Right atrium auricular region (tissue), 2 donors: ENCODE measurements around the gene C16orf74. TPM values are rescaled to one million over a fixed set of nuclear protein-coding genes. Genes with fewer than 3 reads are reported as not detected.

ENCODE experiments used
- DNase-seq: peaks from one replicate; pipeline ENCODE4 v3.0.0-alpha.2; 2019; ENCODE audit warnings: low spot score
- H3K27ac ChIP-seq, 2 donors: fragments of 200-600 bp; sonication (generic); 1 replicate in 1 of 2; 2 replicates in 1 of 2; pipeline ENCODE4 v1.5.1; 2016 to 2019
- H3K27me3 ChIP-seq, 2 donors: fragments of 200-600 bp; sonication (generic); one replicate each; pipeline versions ENCODE4 v1.5.1 to v1.6.0; 2017 to 2019
- H3K36me3 ChIP-seq: fragments of 200-600 bp; sonication (generic); one replicate; pipeline ENCODE4 v1.5.1; 2016
- H3K4me1 ChIP-seq, 2 donors: fragments of 200-600 bp; sonication (generic); one replicate each; pipeline versions ENCODE4 v1.5.1 to v1.6.0; 2017 to 2019
- H3K4me3 ChIP-seq, 2 donors: fragments of 200-600 bp; sonication (generic); 1 replicate in 1 of 2; 2 replicates in 1 of 2; pipeline ENCODE4 v1.5.1; 2017 to 2019; ENCODE audit warnings: mild to moderate bottlenecking in 1 of 2, moderate library complexity in 1 of 2
- H3K9me3 ChIP-seq, 2 donors: fragments of 200-600 bp; sonication (generic); one replicate each; pipeline ENCODE4 v1.5.1; 2019
- total RNA-seq, 2 donors: library from RNA; depleted of rRNA; stranded (reverse); fragments of >200 nt; gene quantifications; one replicate each; pipeline ENCODE4 v1.1.0, GENCODE V29; 2016
- TF ChIP-seq, protein P1 (sequence below), 2 donors: fragments of 200-600 bp; sonication (generic); IDR thresholded peaks; one replicate each; pipeline ENCODE4 v1.5.1; 2019; ENCODE audit warnings: antibody characterized with exemption in 2 of 2

Gene C16orf74
- total RNA-seq, 2 donors from 2014 or later, result 0.79 to 1.4 TPM

DNA sequence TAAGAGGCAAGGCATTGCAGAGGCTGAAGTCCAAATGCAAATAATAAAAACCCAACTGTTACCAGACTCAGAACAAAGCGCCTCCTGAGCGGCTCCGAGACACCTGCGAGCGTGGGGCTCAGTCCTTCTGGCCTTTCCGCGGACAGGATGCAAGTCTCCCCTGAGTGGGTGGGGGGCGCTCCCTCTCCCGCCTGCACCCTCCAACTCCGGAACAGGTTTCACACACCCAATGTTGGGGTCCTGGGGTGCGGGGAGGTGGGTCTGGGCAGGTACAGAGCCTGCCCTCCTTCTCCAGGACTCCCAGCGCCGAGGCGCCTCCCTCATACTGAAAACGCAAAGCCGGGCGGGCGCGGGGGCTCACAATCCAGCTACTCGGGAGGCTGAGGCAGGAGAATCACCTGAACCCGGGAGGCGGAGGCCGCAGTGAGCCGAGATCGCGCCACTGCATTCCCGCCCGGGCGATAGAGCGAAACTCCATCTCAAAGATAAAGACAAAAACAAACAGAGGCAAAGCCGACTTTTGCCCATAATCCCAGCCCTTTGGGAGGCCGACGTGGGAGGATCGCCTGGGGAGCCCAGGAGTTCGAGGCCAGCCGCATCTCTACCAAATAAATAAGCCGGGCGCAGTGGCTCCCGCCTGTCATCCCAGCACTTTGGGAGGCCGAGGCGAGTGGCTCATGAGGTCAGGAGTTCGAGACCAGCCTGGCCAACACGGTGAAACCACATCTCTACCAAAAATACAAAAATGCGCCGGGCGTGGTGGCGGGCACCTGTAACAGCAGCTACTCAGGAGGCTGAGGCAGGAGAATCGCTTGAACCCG lies 63.0 kb downstream of the C16orf74 start:
- Histone ChIP-seq H3K4me1 (peaks cover 0 to 17% of the 10 kb centered on the region in 2 donors), H3K36me3 (no peaks in the 10 kb centered on the region), H3K27ac (no peak overlapping the region), H3K27me3 (no peaks in the 10 kb centered on the region), H3K9me3 (no peaks in the 10 kb centered on the region), H3K4me3 (peak overlapping the region; percentile 48 to 62)
- no peak for DNase-seq
- TF ChIP-seq, protein P1, sequence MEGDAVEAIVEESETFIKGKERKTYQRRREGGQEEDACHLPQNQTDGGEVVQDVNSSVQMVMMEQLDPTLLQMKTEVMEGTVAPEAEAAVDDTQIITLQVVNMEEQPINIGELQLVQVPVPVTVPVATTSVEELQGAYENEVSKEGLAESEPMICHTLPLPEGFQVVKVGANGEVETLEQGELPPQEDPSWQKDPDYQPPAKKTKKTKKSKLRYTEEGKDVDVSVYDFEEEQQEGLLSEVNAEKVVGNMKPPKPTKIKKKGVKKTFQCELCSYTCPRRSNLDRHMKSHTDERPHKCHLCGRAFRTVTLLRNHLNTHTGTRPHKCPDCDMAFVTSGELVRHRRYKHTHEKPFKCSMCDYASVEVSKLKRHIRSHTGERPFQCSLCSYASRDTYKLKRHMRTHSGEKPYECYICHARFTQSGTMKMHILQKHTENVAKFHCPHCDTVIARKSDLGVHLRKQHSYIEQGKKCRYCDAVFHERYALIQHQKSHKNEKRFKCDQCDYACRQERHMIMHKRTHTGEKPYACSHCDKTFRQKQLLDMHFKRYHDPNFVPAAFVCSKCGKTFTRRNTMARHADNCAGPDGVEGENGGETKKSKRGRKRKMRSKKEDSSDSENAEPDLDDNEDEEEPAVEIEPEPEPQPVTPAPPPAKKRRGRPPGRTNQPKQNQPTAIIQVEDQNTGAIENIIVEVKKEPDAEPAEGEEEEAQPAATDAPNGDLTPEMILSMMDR (IDR thresholded peaks at IDR 0.05), result no peak

DNA sequence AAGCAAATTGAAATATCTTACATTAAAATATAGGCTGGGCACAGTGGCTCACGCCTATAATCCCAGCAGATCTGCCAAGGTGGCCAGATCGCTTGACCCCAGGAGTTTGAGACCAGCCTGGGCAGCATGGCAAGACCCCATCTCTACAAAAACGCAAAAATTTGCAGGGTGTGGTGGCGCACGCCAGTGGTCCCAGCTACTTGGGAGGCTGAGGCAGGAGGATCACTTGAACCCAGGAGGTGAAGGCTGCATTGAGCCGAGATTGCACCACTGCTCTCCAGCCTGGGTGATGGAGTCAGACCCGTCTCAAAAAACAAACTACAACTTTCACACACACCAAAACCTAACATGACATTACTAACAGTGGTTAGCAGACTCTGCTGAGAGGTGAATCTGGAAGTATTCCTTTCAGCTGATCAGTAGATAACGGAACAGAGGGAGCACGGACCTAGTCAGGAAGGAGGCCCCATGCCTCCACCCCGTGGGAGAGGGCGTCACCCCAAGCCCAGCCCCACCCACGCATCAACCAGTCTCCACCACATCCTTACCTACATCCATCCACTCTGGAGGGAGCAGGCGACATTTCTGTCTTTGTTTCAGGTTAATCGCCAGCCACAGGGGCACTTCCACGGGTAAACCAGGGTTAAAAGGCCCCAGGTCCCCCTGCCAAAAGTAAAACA lies 63.8 kb downstream of the C16orf74 start:
- Histone ChIP-seq H3K4me1 (peaks cover 0 to 17% of the 10 kb centered on the region in 2 donors), H3K4me3 (no peak overlapping the region), H3K27me3 (no peaks in the 10 kb centered on the region), H3K36me3 (no peaks in the 10 kb centered on the region), H3K27ac (no peak overlapping the region), H3K9me3 (no peaks in the 10 kb centered on the region)
- TF ChIP-seq, protein P1 (IDR thresholded peaks at IDR 0.05), result no peak
- no peak for DNase-seq

DNA sequence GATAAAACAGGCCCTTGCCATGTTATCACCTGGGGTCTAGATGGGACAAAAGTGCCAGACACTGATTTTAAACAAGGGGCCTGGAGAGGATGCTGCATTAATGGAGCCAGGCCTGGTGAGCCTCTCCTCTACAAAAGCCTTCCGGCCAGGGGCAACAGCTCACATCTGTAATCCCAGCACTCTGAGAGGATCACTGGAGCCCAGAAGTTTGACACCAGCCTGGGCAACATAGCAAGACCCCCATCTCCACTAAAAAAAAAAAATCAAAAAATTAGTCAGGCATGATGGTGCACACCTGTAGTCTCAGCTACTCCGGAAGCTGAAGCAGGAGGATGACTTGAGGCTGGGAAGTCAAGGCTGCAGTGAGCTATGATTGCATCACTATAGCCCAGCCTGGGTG lies 65.6 kb downstream of the C16orf74 start:
- H3K27me3 ChIP-seq, result no peaks in the 10 kb centered on the region
- H3K27ac ChIP-seq, result no peak overlapping the region
- peaks cover 0 to 17% of the 10 kb centered on the region in 2 donors for H3K4me1 ChIP-seq
- TF ChIP-seq, protein P1 (IDR thresholded peaks at IDR 0.05), result no peak
- no peak overlapping the region for H3K4me3 ChIP-seq
- no peaks in the 10 kb centered on the region for H3K9me3 ChIP-seq
- DNase-seq, result no peak
- no peaks in the 10 kb centered on the region for H3K36me3 ChIP-seq

DNA sequence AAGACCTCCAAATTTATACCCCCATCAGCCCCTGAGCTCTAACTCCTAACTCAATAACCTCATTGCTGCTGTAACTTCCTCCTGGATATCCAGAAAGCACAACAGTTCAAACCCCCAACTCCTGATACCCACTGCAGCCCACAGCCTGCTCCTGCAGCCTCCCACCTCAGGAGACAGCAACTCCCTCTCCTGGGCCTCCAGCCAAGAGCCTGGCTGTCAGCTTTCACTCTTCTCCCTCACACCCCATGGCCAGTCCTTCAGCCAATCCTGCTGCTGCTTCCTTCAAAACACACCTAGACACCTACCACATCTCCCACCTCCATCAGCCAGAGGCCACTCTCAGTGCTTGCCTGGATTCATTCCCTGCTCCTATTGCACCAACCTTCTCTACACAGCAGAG lies 67.5 kb downstream of the C16orf74 start:
- Histone ChIP-seq H3K4me1 (peaks cover 0 to 7% of the 10 kb centered on the region in 2 donors), H3K9me3 (no peaks in the 10 kb centered on the region), H3K36me3 (no peaks in the 10 kb centered on the region), H3K27ac (no peak overlapping the region), H3K4me3 (no peak overlapping the region), H3K27me3 (no peaks in the 10 kb centered on the region)
- TF ChIP-seq, protein P1 (IDR thresholded peaks at IDR 0.05), result no peak
- DNase-seq, result no peak

DNA sequence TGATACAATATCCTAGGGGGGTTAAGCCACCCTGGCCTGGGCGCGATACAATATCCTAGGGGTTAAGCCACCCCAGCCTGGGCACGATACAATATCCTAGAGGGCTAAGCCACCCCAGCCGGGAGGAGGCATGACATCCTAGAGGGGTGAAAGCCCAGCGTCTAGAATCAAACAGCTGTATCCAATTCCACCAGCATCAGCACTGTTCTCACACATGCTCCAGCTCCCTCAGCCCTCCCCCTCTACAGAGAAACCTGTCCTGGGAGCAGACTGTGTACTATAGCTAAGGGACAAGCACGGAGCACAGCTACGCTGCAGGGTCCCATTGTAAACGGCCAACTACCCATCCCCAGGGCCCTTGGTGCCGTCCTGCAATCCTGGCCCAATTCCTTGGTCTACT lies 68.4 kb downstream of the C16orf74 start:
- Histone ChIP-seq H3K4me1 (no peaks in the 10 kb centered on the region), H3K9me3 (no peaks in the 10 kb centered on the region), H3K4me3 (no peak overlapping the region), H3K36me3 (no peaks in the 10 kb centered on the region), H3K27ac (no peak overlapping the region), H3K27me3 (no peaks in the 10 kb centered on the region)
- no peak for DNase-seq
- TF ChIP-seq, protein P1 (IDR thresholded peaks at IDR 0.05), result no peak
